ENCODE results near the gene COBL.

Gene COBL

GRCh38 chr7:51316666-51317581 is at the start of gene COBL:
TSS of gene COBL (minus strand) at chr7:51316809. CDS start at chr7:51316633, 176 bp downstream.
- no peak for DNase-seq (ENCODE audit: low read depth in 2 of 3, low spot score in 1 of 3)

- no peak for DNase-seq (ENCODE audit: low read depth in 2 of 3, low spot score in 1 of 3)
Measured at GRCh38 chr7:51366172-51366728, 49.6 kb upstream of the COBL start.

- no peak for DNase-seq (ENCODE audit: low read depth in 2 of 3, low spot score in 1 of 3)
Measured at GRCh38 chr7:51357821-51358220, 41.2 kb upstream of the COBL start.

- no peak for DNase-seq (ENCODE audit: low read depth in 2 of 3, low spot score in 1 of 3)
Measured at GRCh38 chr7:51356849-51357516, 40.4 kb upstream of the COBL start.

- DNase-seq (ENCODE audit: low read depth in 2 of 3, low spot score in 1 of 3): no peak
Measured at GRCh38 chr7:51354897-51355296, 38.3 kb upstream of the COBL start.

- no peak for DNase-seq (ENCODE audit: low read depth in 2 of 3, low spot score in 1 of 3)
Measured at GRCh38 chr7:51354434-51354833, 37.8 kb upstream of the COBL start.

GRCh38 chr7:51352174-51353100 is 35.8 kb upstream of the COBL start:
- no peak for DNase-seq (ENCODE audit: low read depth in 2 of 3, low spot score in 1 of 3)

GRCh38 chr7:51351661-51352060 is 35.1 kb upstream of the COBL start:
- DNase-seq (ENCODE audit: low read depth in 2 of 3, low spot score in 1 of 3): no peak

- DNase-seq (ENCODE audit: low read depth in 2 of 3, low spot score in 1 of 3): no peak
Measured at GRCh38 chr7:51350546-51350896, 33.9 kb upstream of the COBL start.

GRCh38 chr7:51349820-51350545 is 33.4 kb upstream of the COBL start:
- DNase-seq (ENCODE audit: low read depth in 2 of 3, low spot score in 1 of 3): no peak

- no peak for DNase-seq (ENCODE audit: low read depth in 2 of 3, low spot score in 1 of 3)
Measured at GRCh38 chr7:51346126-51346525, 29.5 kb upstream of the COBL start.

GRCh38 chr7:51344406-51345138 is 28.0 kb upstream of the COBL start:
- no peak for DNase-seq (ENCODE audit: low read depth in 2 of 3, low spot score in 1 of 3)

GRCh38 chr7:51340936-51341335 is 24.3 kb upstream of the COBL start:
- no peak for DNase-seq (ENCODE audit: low read depth in 2 of 3, low spot score in 1 of 3)

GRCh38 chr7:51340029-51340838 is 23.6 kb upstream of the COBL start:
- no peak for DNase-seq (ENCODE audit: low read depth in 2 of 3, low spot score in 1 of 3)

GRCh38 chr7:51335057-51335456 is 18.4 kb upstream of the COBL start:
- no peak for DNase-seq (ENCODE audit: low read depth in 2 of 3, low spot score in 1 of 3)

GRCh38 chr7:51329696-51330263 is 13.2 kb upstream of the COBL start:
- no peak for DNase-seq (ENCODE audit: low read depth in 2 of 3, low spot score in 1 of 3)

GRCh38 chr7:51328351-51328801 is 11.8 kb upstream of the COBL start:
- DNase-seq (ENCODE audit: low read depth in 2 of 3, low spot score in 1 of 3): no peak

GRCh38 chr7:51327287-51327717 is 10.7 kb upstream of the COBL start:
- DNase-seq (ENCODE audit: low read depth in 2 of 3, low spot score in 1 of 3): no peak

Measured in stimulated activated CD4-positive, alpha-beta T cell treated with anti-CD3 and anti-CD28 coated beads, Interleukin-12 subunit alpha, Interleukin-12 subunit beta, amount 100 ng/mL, for 48 hours (primary cell).